HG03460 (cell line): ENCODE data around the gene DLEC1.
"Not testable (repeated sequence)": the region's sequence is repeated elsewhere in the genome, so short reads cannot be mapped to it uniquely, and the experiment has no call there.

Experiments used
- ATAC-seq: cut with Tn5 transposase; IDR thresholded peaks from one replicate; pipeline ENCODE4 v1.9.1; 2021; ENCODE audit not compliant: unreplicated experiment

Gene DLEC1

DNA sequence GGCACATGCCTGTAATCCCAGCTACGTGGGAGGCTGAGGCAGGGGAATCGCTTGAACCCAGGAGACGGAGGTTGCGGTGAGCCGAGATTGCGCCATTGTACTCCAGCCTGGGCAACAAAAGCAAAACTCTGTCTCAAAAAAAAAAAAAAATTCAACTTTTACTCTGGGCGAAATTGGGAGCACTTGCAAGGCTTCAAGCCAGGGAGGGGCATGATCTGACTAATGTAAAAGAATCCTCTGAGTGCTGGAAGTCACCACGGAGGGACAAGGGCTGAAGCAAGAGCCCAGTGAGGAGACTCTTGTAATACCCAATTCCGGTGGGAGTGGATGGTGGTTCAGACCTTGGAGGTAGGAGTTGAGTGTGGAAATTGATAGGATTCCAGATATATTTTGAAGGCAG lies 4.7 kb upstream of the DLEC1 start:
- ATAC-seq: not testable (repeated sequence)

DNA sequence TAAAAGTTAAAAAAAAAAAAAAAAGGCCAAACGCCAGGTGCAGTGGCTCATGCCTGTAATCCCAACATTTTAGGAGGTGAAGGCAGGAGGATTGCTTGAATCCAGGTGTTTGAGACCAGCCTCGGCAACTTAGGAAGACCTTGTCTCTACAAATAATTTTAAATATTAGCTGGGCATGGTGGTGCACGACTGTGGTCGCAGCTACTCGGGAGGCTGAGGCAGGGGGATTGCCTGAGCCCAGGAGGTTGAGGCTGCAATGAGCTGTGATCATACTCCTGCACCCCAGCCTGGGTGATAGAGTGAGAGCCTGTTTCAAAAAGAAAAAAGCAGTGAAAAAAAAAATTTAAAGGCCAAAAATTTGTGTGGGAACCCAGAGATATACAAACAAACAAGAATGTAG lies 2.7 kb upstream of the DLEC1 start:
- no peak for ATAC-seq

GRCh38 chr3:38036906-38037305 lies 2.1 kb upstream of the DLEC1 start:
- no peak for ATAC-seq

GRCh38 chr3:38038447-38038911 lies 529 bp upstream of the DLEC1 start:
- ATAC-seq: no peak

- ATAC-seq: peak; percentile 60
Measured at GRCh38 chr3:38039899-38040261, 872 bp downstream of the DLEC1 start.

- no peak for ATAC-seq
Measured at GRCh38 chr3:38040401-38040800, 1.4 kb downstream of the DLEC1 start.

GRCh38 chr3:38043486-38043885 lies 4.5 kb downstream of the DLEC1 start:
- no peak for ATAC-seq

GRCh38 chr3:38046027-38046426 lies 7.0 kb downstream of the DLEC1 start:
- ATAC-seq: no peak

DNA sequence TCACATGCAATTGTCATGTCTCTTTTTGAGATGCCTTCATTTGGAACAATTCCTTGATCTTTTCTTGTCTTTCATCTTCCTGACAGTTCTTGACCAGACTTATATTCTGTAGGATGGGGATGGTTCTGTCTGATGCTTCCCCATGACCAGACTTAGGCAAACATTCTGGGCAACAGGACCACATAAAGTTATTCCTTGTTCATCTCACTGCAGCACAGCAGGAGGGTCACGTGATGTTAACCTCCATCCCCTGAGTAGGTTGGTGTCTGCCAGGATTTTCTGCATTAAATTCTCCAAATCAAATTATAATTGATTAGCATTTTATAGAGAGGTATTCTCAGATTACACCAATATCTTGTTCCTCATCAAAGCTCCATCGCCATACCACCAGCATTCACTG lies 7.8 kb downstream of the DLEC1 start:
- no peak for ATAC-seq

DNA sequence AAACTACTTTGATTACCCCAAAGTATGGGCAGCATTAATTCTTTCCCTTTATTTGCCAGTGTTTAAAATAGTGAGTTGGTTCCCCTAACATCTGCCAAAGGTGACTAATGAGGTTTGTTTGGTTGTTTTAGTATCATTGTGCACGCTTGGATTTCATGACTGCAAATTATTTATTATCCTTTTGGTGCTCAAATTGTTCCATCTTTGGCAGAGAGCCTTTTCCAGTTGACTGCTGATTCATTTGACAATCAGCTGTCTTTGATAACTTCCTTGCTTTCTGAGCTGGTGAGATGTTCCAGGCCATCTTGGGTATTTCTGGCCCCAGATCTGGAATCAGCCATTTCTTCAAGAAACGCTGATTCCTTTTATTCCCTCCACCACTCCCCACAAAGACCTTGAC lies 8.9 kb downstream of the DLEC1 start:
- ATAC-seq: no peak

- ATAC-seq: no peak
Measured at GRCh38 chr3:38049358-38050126, 10.5 kb downstream of the DLEC1 start.

DNA sequence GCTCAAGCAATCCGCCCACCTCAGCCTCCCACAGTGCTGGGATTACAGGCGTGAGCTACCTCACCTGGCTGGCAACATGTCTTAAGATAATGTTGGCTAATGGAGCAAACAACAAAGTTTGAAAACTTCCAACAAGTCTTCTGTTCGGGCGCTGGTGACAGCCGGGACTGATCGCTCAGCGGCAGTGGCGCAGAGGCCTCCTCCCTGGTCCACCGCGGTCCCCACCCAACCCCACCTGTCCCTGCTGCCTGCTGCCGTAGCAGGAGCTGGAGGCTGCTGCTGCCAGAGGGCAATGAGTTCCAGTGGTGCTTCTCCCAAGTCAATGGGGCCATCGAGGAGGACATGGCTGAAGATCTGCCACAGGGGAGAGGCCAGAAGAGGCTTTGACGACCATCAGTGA lies 12.1 kb downstream of the DLEC1 start:
- ATAC-seq: no peak

GRCh38 chr3:38053286-38053685 lies 14.3 kb downstream of the DLEC1 start:
- ATAC-seq: not testable (repeated sequence)

DNA sequence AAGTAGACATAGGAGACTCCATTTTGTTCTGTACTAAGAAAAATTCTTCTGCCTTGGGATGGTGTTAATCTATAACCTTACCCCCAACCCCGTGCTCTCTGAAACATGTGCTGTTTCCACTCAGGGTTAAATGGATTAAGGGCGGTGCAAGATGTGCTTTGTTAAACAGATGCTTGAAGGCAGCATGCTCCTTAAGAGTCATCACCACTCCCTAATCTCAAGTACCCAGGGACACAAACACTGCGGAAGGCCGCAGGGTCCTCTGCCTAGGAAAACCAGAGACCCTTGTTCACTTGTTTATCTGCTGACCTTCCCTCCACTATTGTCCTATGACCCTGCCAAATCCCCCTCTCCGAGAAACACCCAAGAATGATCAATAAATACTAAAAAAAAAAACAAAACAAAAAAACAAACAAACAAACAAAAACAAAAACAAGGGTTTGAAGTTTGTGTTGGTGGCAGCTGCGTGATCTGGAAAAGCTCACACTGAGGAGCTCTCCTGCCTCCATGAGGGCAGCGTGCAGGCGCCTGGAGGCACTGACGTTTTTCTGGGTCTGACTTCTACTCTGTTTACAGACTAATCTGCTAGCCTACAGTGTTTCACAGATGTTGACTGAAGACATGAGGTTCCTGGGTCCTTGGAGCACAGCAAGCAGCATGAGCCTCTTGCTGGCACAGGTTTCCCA lies 14.9 kb downstream of the DLEC1 start:
- not testable (repeated sequence) for ATAC-seq

DNA sequence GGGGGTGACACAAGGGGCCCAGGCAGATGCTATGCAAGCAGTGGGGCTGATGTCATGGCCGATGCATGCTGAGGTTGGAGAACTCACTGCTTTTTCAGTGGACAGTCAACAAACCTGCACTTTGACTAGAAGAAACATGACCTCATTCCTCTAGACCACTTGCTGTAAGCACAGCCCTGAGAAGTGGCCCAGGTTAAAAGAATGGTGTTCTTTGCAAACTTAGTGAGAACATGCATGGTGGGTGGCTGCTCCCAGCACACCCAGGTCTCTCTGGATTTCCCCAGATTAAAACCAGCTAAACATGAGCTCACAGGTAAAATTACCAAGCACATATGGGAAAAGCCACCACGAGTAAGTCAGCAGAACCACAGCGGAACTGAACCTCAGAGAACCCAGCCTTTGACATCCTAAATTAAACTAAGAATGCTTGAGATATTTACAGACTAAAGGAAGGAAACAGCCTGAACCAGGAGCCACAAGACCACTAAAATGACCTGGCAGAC lies 15.5 kb downstream of the DLEC1 start:
- ATAC-seq: no peak

DNA sequence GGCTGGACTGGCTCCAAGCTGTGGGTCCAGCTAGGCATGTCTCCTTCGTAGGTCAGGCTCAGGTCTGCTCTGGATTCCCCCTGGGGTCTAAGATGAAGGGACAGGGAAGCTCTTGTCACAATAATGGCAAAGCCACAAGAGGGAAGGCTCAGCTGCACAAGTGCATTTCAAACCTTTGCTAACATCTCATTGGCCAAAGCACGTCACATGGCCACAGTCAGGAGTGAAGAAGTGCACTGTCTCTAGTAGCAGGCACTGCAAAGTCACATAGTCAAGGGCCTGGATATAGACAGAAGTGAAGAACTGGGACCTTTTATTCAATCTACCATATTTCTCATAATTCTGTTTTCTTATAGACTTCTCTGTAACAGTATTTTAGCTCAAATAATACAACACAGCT lies 20.1 kb downstream of the DLEC1 start:
- no peak for ATAC-seq

GRCh38 chr3:38059591-38059990 lies 20.6 kb downstream of the DLEC1 start:
- ATAC-seq: no peak

GRCh38 chr3:38062809-38063208 lies 23.8 kb downstream of the DLEC1 start:
- ATAC-seq: no peak

GRCh38 chr3:38064453-38064852 lies 25.4 kb downstream of the DLEC1 start:
- ATAC-seq: not testable (repeated sequence)

DNA sequence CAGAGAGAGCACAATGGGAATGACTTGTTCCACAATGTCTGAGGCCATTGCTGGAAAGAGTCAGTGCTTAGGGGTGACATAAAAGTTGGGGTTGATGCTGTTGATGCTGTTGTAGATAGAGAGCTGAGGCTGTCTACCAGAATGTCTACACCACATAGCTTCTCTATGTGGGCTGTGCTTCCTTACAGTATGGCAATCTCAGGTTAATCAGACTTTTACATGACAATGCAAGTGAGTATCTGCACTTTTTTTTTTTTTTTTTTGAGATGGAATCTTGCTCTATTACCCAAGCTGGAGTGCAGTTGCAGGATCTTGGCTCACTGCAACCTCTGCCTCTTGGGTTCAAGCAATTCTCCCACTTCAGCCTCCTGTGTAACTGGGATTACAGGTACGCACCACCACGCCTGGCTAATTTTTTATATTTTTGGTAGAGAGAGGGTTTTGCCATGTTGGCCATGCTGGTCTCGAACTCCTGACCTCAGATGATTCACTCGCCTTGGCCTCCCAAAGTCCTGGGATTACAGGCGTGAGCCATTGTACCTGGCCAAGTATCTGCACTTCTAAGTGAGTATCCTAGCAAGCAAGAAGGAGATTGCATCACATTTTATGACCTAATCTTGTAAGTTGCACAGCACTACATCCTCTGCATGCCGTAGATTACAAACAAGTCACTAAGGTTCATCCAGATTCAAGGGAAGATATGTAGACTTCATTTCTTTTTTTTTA lies 28.7 kb downstream of the DLEC1 start:
- no peak for ATAC-seq

- no peak for ATAC-seq
Measured at GRCh38 chr3:38070013-38070412, 31.0 kb downstream of the DLEC1 start.

- not testable (repeated sequence) for ATAC-seq
Measured at GRCh38 chr3:38077073-38077472, 38.1 kb downstream of the DLEC1 start.
